Measurements from ENCODE around the gene IPPK.

DNA sequence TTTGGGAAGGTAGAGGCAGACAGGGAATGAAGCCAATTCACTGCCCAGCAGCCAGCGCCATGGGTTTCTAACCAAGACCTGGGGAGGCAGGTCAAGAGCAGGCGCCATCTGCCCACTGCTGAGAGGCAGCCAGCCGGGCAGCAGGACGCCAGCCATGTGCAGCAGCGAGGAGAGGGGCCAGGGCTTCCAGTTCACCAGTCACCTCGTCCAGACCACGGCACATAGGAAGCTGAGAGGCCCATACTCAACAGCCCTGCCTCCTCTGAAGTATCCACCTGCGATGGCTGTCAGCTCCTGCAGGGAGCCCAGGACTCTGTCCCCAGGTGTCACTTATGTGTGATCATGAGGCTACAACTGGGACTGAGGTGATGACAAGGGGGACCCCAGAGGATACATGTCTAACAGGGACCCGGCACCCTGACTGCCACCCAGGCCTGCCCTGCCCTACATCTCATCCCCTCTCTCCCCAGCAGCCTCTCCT, 30.1 kb downstream of the IPPK start:
- TF ChIP-seq, protein P1, sequence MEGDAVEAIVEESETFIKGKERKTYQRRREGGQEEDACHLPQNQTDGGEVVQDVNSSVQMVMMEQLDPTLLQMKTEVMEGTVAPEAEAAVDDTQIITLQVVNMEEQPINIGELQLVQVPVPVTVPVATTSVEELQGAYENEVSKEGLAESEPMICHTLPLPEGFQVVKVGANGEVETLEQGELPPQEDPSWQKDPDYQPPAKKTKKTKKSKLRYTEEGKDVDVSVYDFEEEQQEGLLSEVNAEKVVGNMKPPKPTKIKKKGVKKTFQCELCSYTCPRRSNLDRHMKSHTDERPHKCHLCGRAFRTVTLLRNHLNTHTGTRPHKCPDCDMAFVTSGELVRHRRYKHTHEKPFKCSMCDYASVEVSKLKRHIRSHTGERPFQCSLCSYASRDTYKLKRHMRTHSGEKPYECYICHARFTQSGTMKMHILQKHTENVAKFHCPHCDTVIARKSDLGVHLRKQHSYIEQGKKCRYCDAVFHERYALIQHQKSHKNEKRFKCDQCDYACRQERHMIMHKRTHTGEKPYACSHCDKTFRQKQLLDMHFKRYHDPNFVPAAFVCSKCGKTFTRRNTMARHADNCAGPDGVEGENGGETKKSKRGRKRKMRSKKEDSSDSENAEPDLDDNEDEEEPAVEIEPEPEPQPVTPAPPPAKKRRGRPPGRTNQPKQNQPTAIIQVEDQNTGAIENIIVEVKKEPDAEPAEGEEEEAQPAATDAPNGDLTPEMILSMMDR (IDR thresholded peaks at IDR 0.05; ENCODE audit: low read depth, low read length, poor library complexity, severe bottlenecking) = no peak
- TF ChIP-seq EZH2phosphoT487 (IDR thresholded peaks at IDR 0.05; ENCODE audit: borderline replicate concordance, low read length) = no peak

All from DOHH2 (cell line).